ENCODE results near the gene WDR1. TPM values are rescaled to one million over a fixed set of nuclear protein-coding genes. Genes with fewer than 3 reads are reported as not detected.

Gene WDR1
- total RNA-seq, 1 experiment from 2014 or later: 258 TPM

- no peaks in the 10 kb centered on the region for H4K20me1 ChIP-seq (ENCODE audit: insufficient read depth)
- H2AFZ ChIP-seq: no peak overlapping the region
- H3K79me2 ChIP-seq (ENCODE audit: low read depth): no peaks in the 10 kb centered on the region
- POLR2A ChIA-PET (ENCODE audit: unreplicated experiment): no interaction called here
- H3K9me3 ChIP-seq (ENCODE audit: insufficient read depth, low read depth): no peaks in the 10 kb centered on the region
- no peaks in the 10 kb centered on the region for H3K27me3 ChIP-seq (ENCODE audit: insufficient read depth, low read depth)
- peaks cover 5% of the 10 kb centered on the region; the same call in 1 of the 2 replicates for H3F3A ChIP-seq (ENCODE audit: insufficient read depth, low read depth)
- intact Hi-C loops (cut with micrococcal nuclease; ENCODE audit: unreplicated experiment): no loop called here
- BruUV-seq (replicated peaks): no TSS peak
- no peak overlapping the region for H3K27ac ChIP-seq
- H3K4me1 ChIP-seq (replicated peaks; ENCODE audit: insufficient read depth): no peaks in the 10 kb centered on the region
- CTCF ChIA-PET: no interaction called here
- TF ChIP-seq EZH2 (IDR thresholded peaks at IDR 0.05; ENCODE audit: low read depth): no peak
- TF ChIP-seq CTCF (conservative IDR thresholded peaks at IDR 0.05): no peak
- H3K4me2 ChIP-seq: no peak overlapping the region
- no peak for DNase-seq
- H3K4me3 ChIP-seq: no peak overlapping the region
- H3K36me3 ChIP-seq (ENCODE audit: low read depth): peaks cover 7% of the 10 kb centered on the region; the same call in 1 of the 2 replicates
- no peaks in the 10 kb centered on the region for H3K9me2 ChIP-seq (ENCODE audit: insufficient read depth)
Observed at GRCh38 chr4:10069075-10069642, 47.4 kb downstream of the WDR1 start.

- no peak for DNase-seq
- H3K36me3 ChIP-seq (ENCODE audit: low read depth): no peaks in the 10 kb centered on the region
- H3K4me1 ChIP-seq (replicated peaks; ENCODE audit: insufficient read depth): no peaks in the 10 kb centered on the region
- no peaks in the 10 kb centered on the region for H3K9me2 ChIP-seq (ENCODE audit: insufficient read depth)
- H3K9me3 ChIP-seq (ENCODE audit: insufficient read depth, low read depth): no peaks in the 10 kb centered on the region
- ChIA-PET POLR2A (ENCODE audit: unreplicated experiment) (no interaction called here), CTCF (no interaction called here)
- no TSS peak for BruUV-seq (replicated peaks)
- H3K79me2 ChIP-seq (ENCODE audit: low read depth): no peaks in the 10 kb centered on the region
- TF ChIP-seq CTCF (conservative IDR thresholded peaks at IDR 0.05) (no peak), EZH2 (IDR thresholded peaks at IDR 0.05; ENCODE audit: low read depth) (no peak)
- no peak overlapping the region for H3K4me2 ChIP-seq
- H3K4me3 ChIP-seq: no peak overlapping the region
- no peak overlapping the region for H2AFZ ChIP-seq
- H4K20me1 ChIP-seq (ENCODE audit: insufficient read depth): no peaks in the 10 kb centered on the region
- peaks cover 5% of the 10 kb centered on the region; the same call in 1 of the 2 replicates for H3F3A ChIP-seq (ENCODE audit: insufficient read depth, low read depth)
- H3K27me3 ChIP-seq (ENCODE audit: insufficient read depth, low read depth): no peaks in the 10 kb centered on the region
- H3K27ac ChIP-seq: no peak overlapping the region
- intact Hi-C loops (cut with micrococcal nuclease; ENCODE audit: unreplicated experiment): no loop called here
Observed at GRCh38 chr4:10066670-10067651, 49.6 kb downstream of the WDR1 start.

DNA sequence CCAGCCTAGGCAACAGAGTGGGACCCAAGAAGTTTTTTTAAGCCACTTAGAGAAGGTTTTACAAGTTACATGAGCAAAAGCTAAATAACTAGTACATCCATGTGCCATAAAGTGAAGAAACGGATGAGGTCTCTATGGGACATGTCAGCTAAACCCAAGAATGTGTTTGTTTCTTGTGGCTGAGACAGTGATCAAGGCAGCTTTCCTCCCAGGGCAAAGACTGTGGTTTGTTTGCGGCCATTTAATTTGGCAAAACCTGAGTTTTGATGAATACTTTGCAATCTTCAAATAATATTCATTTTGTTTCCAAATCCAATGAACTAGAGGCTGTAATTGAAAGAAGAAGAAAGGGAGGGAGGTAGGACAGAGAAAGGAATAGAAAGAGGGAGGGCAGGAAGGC, 50.4 kb downstream of the WDR1 start:
- DNase-seq: no peak
- Histone ChIP-seq H4K20me1 (ENCODE audit: insufficient read depth) (no peaks in the 10 kb centered on the region), H3K36me3 (ENCODE audit: low read depth) (no peaks in the 10 kb centered on the region), H3K9me2 (ENCODE audit: insufficient read depth) (no peaks in the 10 kb centered on the region), H3K4me3 (no peak overlapping the region), H3K79me2 (ENCODE audit: low read depth) (no peaks in the 10 kb centered on the region), H3F3A (ENCODE audit: insufficient read depth, low read depth) (peaks cover 4% of the 10 kb centered on the region; the same call in 1 of the 2 replicates), H3K4me1 (replicated peaks; ENCODE audit: insufficient read depth) (no peaks in the 10 kb centered on the region), H3K27me3 (ENCODE audit: insufficient read depth, low read depth) (no peaks in the 10 kb centered on the region), H3K27ac (no peak overlapping the region), H2AFZ (no peak overlapping the region), H3K4me2 (no peak overlapping the region), H3K9me3 (ENCODE audit: insufficient read depth, low read depth) (no peaks in the 10 kb centered on the region)
- intact Hi-C loops (cut with micrococcal nuclease; ENCODE audit: unreplicated experiment): no loop called here
- POLR2A ChIA-PET (ENCODE audit: unreplicated experiment): no interaction called here
- TF ChIP-seq EZH2 (IDR thresholded peaks at IDR 0.05; ENCODE audit: low read depth) (no peak), CTCF (conservative IDR thresholded peaks at IDR 0.05) (no peak)
- no TSS peak for BruUV-seq (replicated peaks)
- CTCF ChIA-PET: no interaction called here

Data from PC-9 (cell line).